Activated naive CD8-positive, alpha-beta T cell (primary cell): ENCODE results near the gene NT5DC1.

Experiments
- H3K27ac Mint-ChIP-seq: one replicate; pipeline ENCODE4 v1.8.0; 2021; ENCODE audit warnings: mixed read lengths
- H3K27me3 Mint-ChIP-seq: one replicate; pipeline ENCODE4 v1.8.0; 2021; ENCODE audit warnings: mixed read lengths
- H3K36me3 Mint-ChIP-seq: one replicate; pipeline ENCODE4 v1.8.0; 2021; ENCODE audit warnings: mixed read lengths
- H3K4me1 Mint-ChIP-seq: one replicate; pipeline ENCODE4 v1.8.0; 2021; ENCODE audit warnings: low read depth, mixed read lengths
- H3K4me3 Mint-ChIP-seq: one replicate; pipeline ENCODE4 v1.8.0; 2021; ENCODE audit warnings: mild to moderate bottlenecking, mixed read lengths
- H3K9me3 Mint-ChIP-seq: one replicate; pipeline ENCODE4 v1.8.0; 2021; ENCODE audit warnings: low read depth, mixed read lengths

The NT5DC1 gene

GRCh38 chr6:116248577-116248976 is 147.9 kb downstream of the NT5DC1 start:
- Mint-ChIP-seq H3K27ac (peak overlapping the region; percentile 51), H3K27me3 (no peaks in the 10 kb centered on the region), H3K36me3 (peaks cover 9% of the 10 kb centered on the region), H3K4me1 (peaks cover 13% of the 10 kb centered on the region), H3K9me3 (no peaks in the 10 kb centered on the region), H3K4me3 (no peak overlapping the region)

- Mint-ChIP-seq H3K4me1 (peaks cover 13% of the 10 kb centered on the region), H3K27me3 (no peaks in the 10 kb centered on the region), H3K4me3 (no peak overlapping the region), H3K9me3 (no peaks in the 10 kb centered on the region), H3K36me3 (peaks cover 9% of the 10 kb centered on the region), H3K27ac (peak overlapping the region; percentile 90)
Observed at GRCh38 chr6:116251568-116252384, 151.1 kb downstream of the NT5DC1 start.

- peaks cover 14% of the 10 kb centered on the region for H3K4me1 Mint-ChIP-seq
Observed at GRCh38 chr6:116253188-116253504, 152.5 kb downstream of the NT5DC1 start.

GRCh38 chr6:116253505-116254296 is 153.0 kb downstream of the NT5DC1 start, which contains the start of gene TSPYL4:
Gene TSPYL4, minus strand, starts transcription at chr6:116254075. Its CDS starts 67 bp downstream, at chr6:116254008.
- H3K36me3 Mint-ChIP-seq: peaks cover 9% of the 10 kb centered on the region
- no peak within 1 kb of the TSS for H3K4me3 Mint-ChIP-seq
- H3K4me1 Mint-ChIP-seq: peaks cover 8% of the 10 kb centered on the region
- H3K27ac Mint-ChIP-seq: no peak within 1 kb of the TSS
- no peaks in the 10 kb centered on the region for H3K9me3 Mint-ChIP-seq
- no peaks in the 10 kb centered on the region for H3K27me3 Mint-ChIP-seq

More at GRCh38 chr6:116253188-116253504, 152.5 kb downstream of the NT5DC1 start:
- peaks cover 9% of the 10 kb centered on the region for H3K36me3 Mint-ChIP-seq
- H3K9me3 Mint-ChIP-seq: no peaks in the 10 kb centered on the region
- H3K27ac Mint-ChIP-seq: no peak overlapping the region
- no peaks in the 10 kb centered on the region for H3K27me3 Mint-ChIP-seq
- no peak overlapping the region for H3K4me3 Mint-ChIP-seq

- H3K4me3 Mint-ChIP-seq: no peak overlapping the region
- H3K27me3 Mint-ChIP-seq: no peaks in the 10 kb centered on the region
- H3K36me3 Mint-ChIP-seq: peaks cover 9% of the 10 kb centered on the region
- no peaks in the 10 kb centered on the region for H3K9me3 Mint-ChIP-seq
- peaks cover 8% of the 10 kb centered on the region for H3K4me1 Mint-ChIP-seq
- H3K27ac Mint-ChIP-seq: no peak overlapping the region
Observed at GRCh38 chr6:116254297-116255056, 153.8 kb downstream of the NT5DC1 start.

GRCh38 chr6:116255246-116255800 is 154.7 kb downstream of the NT5DC1 start:
- Mint-ChIP-seq H3K4me1 (peaks cover 15% of the 10 kb centered on the region), H3K4me3 (no peak overlapping the region), H3K9me3 (no peaks in the 10 kb centered on the region), H3K27me3 (no peaks in the 10 kb centered on the region), H3K27ac (no peak overlapping the region), H3K36me3 (peaks cover 17% of the 10 kb centered on the region)

- no peaks in the 10 kb centered on the region for H3K27me3 Mint-ChIP-seq
- peaks cover 23% of the 10 kb centered on the region for H3K36me3 Mint-ChIP-seq
- peaks cover 27% of the 10 kb centered on the region for H3K4me1 Mint-ChIP-seq
Observed at GRCh38 chr6:116256694-116257093, 156.0 kb downstream of the NT5DC1 start.

GRCh38 chr6:116258520-116258919 is 157.9 kb downstream of the NT5DC1 start:
- Mint-ChIP-seq H3K9me3 (peaks cover 9% of the 10 kb centered on the region), H3K4me1 (peaks cover 44% of the 10 kb centered on the region), H3K36me3 (peaks cover 37% of the 10 kb centered on the region), H3K27ac (no peak overlapping the region), H3K27me3 (no peaks in the 10 kb centered on the region), H3K4me3 (no peak overlapping the region)

More at GRCh38 chr6:116256694-116257093, 156.0 kb downstream of the NT5DC1 start:
- no peak overlapping the region for H3K27ac Mint-ChIP-seq
- H3K4me3 Mint-ChIP-seq: no peak overlapping the region
- H3K9me3 Mint-ChIP-seq: no peaks in the 10 kb centered on the region

- Mint-ChIP-seq H3K4me3 (no peak overlapping the region), H3K9me3 (peaks cover 11% of the 10 kb centered on the region), H3K4me1 (peaks cover 54% of the 10 kb centered on the region), H3K36me3 (peaks cover 51% of the 10 kb centered on the region), H3K27me3 (no peaks in the 10 kb centered on the region), H3K27ac (no peak overlapping the region)
Observed at GRCh38 chr6:116263353-116263752, 162.7 kb downstream of the NT5DC1 start.

- Mint-ChIP-seq H3K4me3 (no peak overlapping the region), H3K4me1 (peaks cover 52% of the 10 kb centered on the region), H3K27me3 (no peaks in the 10 kb centered on the region), H3K9me3 (peaks cover 11% of the 10 kb centered on the region), H3K36me3 (peaks cover 44% of the 10 kb centered on the region), H3K27ac (no peak overlapping the region)
Observed at GRCh38 chr6:116265041-116265829, 164.6 kb downstream of the NT5DC1 start.

- Mint-ChIP-seq H3K27me3 (no peaks in the 10 kb centered on the region), H3K9me3 (peaks cover 11% of the 10 kb centered on the region), H3K36me3 (peaks cover 31% of the 10 kb centered on the region), H3K4me1 (peaks cover 46% of the 10 kb centered on the region), H3K4me3 (no peak overlapping the region), H3K27ac (no peak overlapping the region)
Observed at GRCh38 chr6:116266803-116267202, 166.2 kb downstream of the NT5DC1 start.

GRCh38 chr6:116267836-116268588 is 167.4 kb downstream of the NT5DC1 start:
- Mint-ChIP-seq H3K9me3 (peaks cover 7% of the 10 kb centered on the region), H3K4me3 (no peak overlapping the region), H3K36me3 (peaks cover 19% of the 10 kb centered on the region), H3K4me1 (peaks cover 46% of the 10 kb centered on the region), H3K27me3 (no peaks in the 10 kb centered on the region), H3K27ac (peak overlapping the region; percentile 61)

GRCh38 chr6:116268589-116269293 is 168.1 kb downstream of the NT5DC1 start:
- Mint-ChIP-seq H3K27me3 (no peaks in the 10 kb centered on the region), H3K27ac (peak overlapping the region; percentile 59), H3K4me1 (peaks cover 48% of the 10 kb centered on the region), H3K36me3 (peaks cover 11% of the 10 kb centered on the region), H3K4me3 (no peak overlapping the region), H3K9me3 (no peaks in the 10 kb centered on the region)
